WTC11 (cell line): ENCODE results near the gene FGF8. TPM values are rescaled to one million over a fixed set of nuclear protein-coding genes. Genes with fewer than 3 reads are reported as not detected.

Source experiments
- ATAC-seq: fragments of 200-7000 bp; cut with Tn5 transposase; 2 replicates; pipeline ENCODE4 v1.10.0; 2021; ENCODE audit warnings: mild to moderate bottlenecking, moderate library complexity
- CTCF ChIA-PET: fragments of 300-600 bp; sonication (Branson Sonifier 250); formaldehyde crosslinking; loops from one replicate; lab custom pipeline; 2021; ENCODE audit warnings: antibody characterized with exemption; lab: Charles Lee
- POLR2A ChIA-PET: fragments of 350-600 bp; sonication (Branson Sonifier 250); formaldehyde crosslinking; loops from one replicate; lab custom pipeline; 2021; ENCODE audit warnings: antibody characterized with exemption; lab: Charles Lee
- DNase-seq: peaks from one replicate; pipeline ENCODE4 v3.0.0; 2021; ENCODE audit warnings: low spot score
- H3K27ac Mint-ChIP-seq: 2 replicates; pipeline ENCODE4 v1.8.0; 2021; ENCODE audit warnings: mixed read lengths
- H3K27me3 Mint-ChIP-seq: 2 replicates; pipeline ENCODE4 v1.8.0; 2021; ENCODE audit warnings: low read depth, mild to moderate bottlenecking, moderate library complexity, mixed read lengths
- H3K36me3 Mint-ChIP-seq: 2 replicates; pipeline ENCODE4 v1.8.0; 2021; ENCODE audit warnings: mixed read lengths
- H3K4me1 Mint-ChIP-seq: 2 replicates; pipeline ENCODE4 v1.8.0; 2022; ENCODE audit warnings: mixed read lengths
- H3K4me3 Mint-ChIP-seq: 2 replicates; pipeline ENCODE4 v1.8.0; 2021; ENCODE audit warnings: mild to moderate bottlenecking, moderate library complexity, mixed read lengths
- H3K9me3 Mint-ChIP-seq: 2 replicates; pipeline ENCODE4 v1.8.0; 2021; ENCODE audit warnings: mixed read lengths
- ESRRA ChIP-seq: sonication (generic); formaldehyde crosslinking; IDR thresholded peaks from 2 replicates; pipeline ENCODE4 v1.8.1; 2022; ENCODE audit warnings: mild to moderate bottlenecking, missing genetic modification reagents, borderline replicate concordance
- ETV6 ChIP-seq: sonication (generic); formaldehyde crosslinking; IDR thresholded peaks from 2 replicates; pipeline ENCODE4 v1.8.1; 2022; ENCODE audit warnings: mild to moderate bottlenecking, missing genetic modification reagents
- GRHL2 ChIP-seq: fragments of 250-450 bp; sonication (Bioruptor Pico); IDR thresholded peaks from 2 replicates; pipeline ENCODE4 v1.8.0; 2022; ENCODE audit warnings: mild to moderate bottlenecking, moderate library complexity; ENCODE audit not compliant: insufficient replicate concordance, severe bottlenecking
- JUN ChIP-seq: sonication (generic); formaldehyde crosslinking; IDR thresholded peaks from 2 replicates; pipeline ENCODE4 v1.8.0; 2023; ENCODE audit warnings: mild to moderate bottlenecking, missing genetic modification reagents
- NFYB ChIP-seq: sonication (generic); formaldehyde crosslinking; conservative IDR thresholded peaks from 2 replicates; pipeline ENCODE4 v1.8.0; 2022; ENCODE audit warnings: low read depth, missing genetic modification reagents
- RORB ChIP-seq: fragments of 250-450 bp; sonication (Bioruptor Pico); IDR thresholded peaks from 2 replicates; pipeline ENCODE4 v1.9.0; 2021; ENCODE audit warnings: mild to moderate bottlenecking
- ZNF263 ChIP-seq: sonication (generic); formaldehyde crosslinking; IDR thresholded peaks from 2 replicates; pipeline ENCODE4 v1.8.1; 2022; ENCODE audit warnings: low read depth, mild to moderate bottlenecking, moderate library complexity, missing genetic modification reagents
- ZNF396 ChIP-seq: fragments of 250-450 bp; sonication (Bioruptor Pico); IDR thresholded peaks from 2 replicates; pipeline ENCODE4 v1.8.0; 2021; ENCODE audit warnings: mild to moderate bottlenecking, moderate library complexity, borderline replicate concordance
- ZNF423 ChIP-seq: fragments of 250-450 bp; sonication (Bioruptor Pico); IDR thresholded peaks from 2 replicates; pipeline ENCODE4 v2.1.2; 2022; ENCODE audit warnings: mild to moderate bottlenecking, moderate library complexity
- ZNF671 ChIP-seq: fragments of 250-450 bp; sonication (Bioruptor Pico); IDR thresholded peaks from 2 replicates; pipeline ENCODE4 v1.8.0; 2021; ENCODE audit warnings: mild to moderate bottlenecking
- total RNA-seq: library from RNA; stranded (reverse); gene quantifications from 3 replicates; pipeline ENCODE4 v1.2.3, GENCODE V29; 2021
- TF ChIP-seq, protein P1 (sequence below): sonication (generic); formaldehyde crosslinking; IDR thresholded peaks from 2 replicates; pipeline ENCODE4 v1.8.1; 2022; ENCODE audit warnings: missing genetic modification reagents, borderline replicate concordance
- TF ChIP-seq, protein P2 (sequence below): sonication (generic); formaldehyde crosslinking; IDR thresholded peaks from 2 replicates; pipeline ENCODE4 v1.8.0; 2022; ENCODE audit warnings: mild to moderate bottlenecking, missing genetic modification reagents
- TF ChIP-seq, protein P3 (sequence below): sonication (generic); formaldehyde crosslinking; IDR thresholded peaks from 2 replicates; pipeline ENCODE4 v1.8.0; 2023; ENCODE audit warnings: mild to moderate bottlenecking, missing genetic modification reagents
- TF ChIP-seq, protein P4 (sequence below): sonication (generic); formaldehyde crosslinking; IDR thresholded peaks from 2 replicates; pipeline ENCODE4 v1.8.1; 2022; ENCODE audit warnings: mild to moderate bottlenecking, missing genetic modification reagents, moderate library complexity, borderline replicate concordance
- TF ChIP-seq, protein P5 (sequence below): sonication (generic); formaldehyde crosslinking; IDR thresholded peaks from 2 replicates; pipeline ENCODE4 v1.8.1; 2023; ENCODE audit warnings: mild to moderate bottlenecking, missing genetic modification reagents, borderline replicate concordance
- TF ChIP-seq, protein P6 (sequence below): sonication (generic); formaldehyde crosslinking; conservative IDR thresholded peaks from 2 replicates; pipeline ENCODE4 v1.8.1; 2023; ENCODE audit warnings: mild to moderate bottlenecking, low read depth, missing genetic modification reagents, moderate library complexity
- TF ChIP-seq, protein P7 (sequence below): sonication (generic); formaldehyde crosslinking; IDR thresholded peaks from 2 replicates; pipeline ENCODE4 v1.8.1; 2023; ENCODE audit warnings: mild to moderate bottlenecking, moderate library complexity, missing genetic modification reagents
- TF ChIP-seq, protein P8 (sequence below): sonication (generic); formaldehyde crosslinking; IDR thresholded peaks from 2 replicates; pipeline ENCODE4 v1.8.0; 2022; ENCODE audit warnings: mild to moderate bottlenecking, missing genetic modification reagents
- TF ChIP-seq, protein P9 (sequence below): sonication (generic); formaldehyde crosslinking; conservative IDR thresholded peaks from 2 replicates; pipeline ENCODE4 v1.8.1; 2022; ENCODE audit warnings: mild to moderate bottlenecking, missing genetic modification reagents

FGF8 gene
- total RNA-seq, 1 experiment from 2014 or later: 28.9 TPM

DNA sequence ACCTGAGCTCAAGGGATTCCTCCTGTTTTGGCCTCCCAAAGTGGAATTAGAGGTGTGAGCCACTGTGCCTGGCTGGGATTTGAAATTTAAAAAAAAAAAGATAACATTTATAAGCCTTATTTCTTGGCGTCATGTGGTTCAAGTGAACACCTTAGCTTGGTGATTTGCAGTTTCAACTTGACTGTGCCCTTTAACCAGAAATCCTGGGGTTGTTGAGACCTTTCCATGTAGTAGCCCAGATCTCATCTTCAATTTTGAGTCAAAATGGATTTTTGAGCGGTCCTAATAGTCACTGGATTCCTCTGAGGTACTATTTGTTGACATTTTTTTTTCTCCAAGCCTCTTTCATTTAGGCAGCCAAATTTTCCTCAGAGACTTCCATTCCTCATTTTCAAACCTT lies 51.5 kb downstream of the FGF8 start (continued):
- TF ChIP-seq ESRRA (CRISPR knock-in tag): no peak
- TF ChIP-seq, protein P1, sequence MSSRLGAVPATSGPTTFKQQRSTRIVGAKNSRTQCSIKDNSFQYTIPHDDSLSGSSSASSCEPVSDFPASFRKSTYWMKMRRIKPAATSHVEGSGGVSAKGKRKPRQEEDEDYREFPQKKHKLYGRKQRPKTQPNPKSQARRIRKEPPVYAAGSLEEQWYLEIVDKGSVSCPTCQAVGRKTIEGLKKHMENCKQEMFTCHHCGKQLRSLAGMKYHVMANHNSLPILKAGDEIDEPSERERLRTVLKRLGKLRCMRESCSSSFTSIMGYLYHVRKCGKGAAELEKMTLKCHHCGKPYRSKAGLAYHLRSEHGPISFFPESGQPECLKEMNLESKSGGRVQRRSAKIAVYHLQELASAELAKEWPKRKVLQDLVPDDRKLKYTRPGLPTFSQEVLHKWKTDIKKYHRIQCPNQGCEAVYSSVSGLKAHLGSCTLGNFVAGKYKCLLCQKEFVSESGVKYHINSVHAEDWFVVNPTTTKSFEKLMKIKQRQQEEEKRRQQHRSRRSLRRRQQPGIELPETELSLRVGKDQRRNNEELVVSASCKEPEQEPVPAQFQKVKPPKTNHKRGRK (CRISPR knock-in tag): no peak
- no peak for TF ChIP-seq ZNF263 (CRISPR knock-in tag)
- TF ChIP-seq NFYB: no peak
- TF ChIP-seq, protein P2, sequence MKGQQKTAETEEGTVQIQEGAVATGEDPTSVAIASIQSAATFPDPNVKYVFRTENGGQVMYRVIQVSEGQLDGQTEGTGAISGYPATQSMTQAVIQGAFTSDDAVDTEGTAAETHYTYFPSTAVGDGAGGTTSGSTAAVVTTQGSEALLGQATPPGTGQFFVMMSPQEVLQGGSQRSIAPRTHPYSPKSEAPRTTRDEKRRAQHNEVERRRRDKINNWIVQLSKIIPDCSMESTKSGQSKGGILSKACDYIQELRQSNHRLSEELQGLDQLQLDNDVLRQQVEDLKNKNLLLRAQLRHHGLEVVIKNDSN (CRISPR knock-in tag): no peak
- no peak for TF ChIP-seq ETV6 (CRISPR knock-in tag)
- TF ChIP-seq, protein P3, sequence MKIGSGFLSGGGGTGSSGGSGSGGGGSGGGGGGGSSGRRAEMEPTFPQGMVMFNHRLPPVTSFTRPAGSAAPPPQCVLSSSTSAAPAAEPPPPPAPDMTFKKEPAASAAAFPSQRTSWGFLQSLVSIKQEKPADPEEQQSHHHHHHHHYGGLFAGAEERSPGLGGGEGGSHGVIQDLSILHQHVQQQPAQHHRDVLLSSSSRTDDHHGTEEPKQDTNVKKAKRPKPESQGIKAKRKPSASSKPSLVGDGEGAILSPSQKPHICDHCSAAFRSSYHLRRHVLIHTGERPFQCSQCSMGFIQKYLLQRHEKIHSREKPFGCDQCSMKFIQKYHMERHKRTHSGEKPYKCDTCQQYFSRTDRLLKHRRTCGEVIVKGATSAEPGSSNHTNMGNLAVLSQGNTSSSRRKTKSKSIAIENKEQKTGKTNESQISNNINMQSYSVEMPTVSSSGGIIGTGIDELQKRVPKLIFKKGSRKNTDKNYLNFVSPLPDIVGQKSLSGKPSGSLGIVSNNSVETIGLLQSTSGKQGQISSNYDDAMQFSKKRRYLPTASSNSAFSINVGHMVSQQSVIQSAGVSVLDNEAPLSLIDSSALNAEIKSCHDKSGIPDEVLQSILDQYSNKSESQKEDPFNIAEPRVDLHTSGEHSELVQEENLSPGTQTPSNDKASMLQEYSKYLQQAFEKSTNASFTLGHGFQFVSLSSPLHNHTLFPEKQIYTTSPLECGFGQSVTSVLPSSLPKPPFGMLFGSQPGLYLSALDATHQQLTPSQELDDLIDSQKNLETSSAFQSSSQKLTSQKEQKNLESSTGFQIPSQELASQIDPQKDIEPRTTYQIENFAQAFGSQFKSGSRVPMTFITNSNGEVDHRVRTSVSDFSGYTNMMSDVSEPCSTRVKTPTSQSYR: no peak

DNA sequence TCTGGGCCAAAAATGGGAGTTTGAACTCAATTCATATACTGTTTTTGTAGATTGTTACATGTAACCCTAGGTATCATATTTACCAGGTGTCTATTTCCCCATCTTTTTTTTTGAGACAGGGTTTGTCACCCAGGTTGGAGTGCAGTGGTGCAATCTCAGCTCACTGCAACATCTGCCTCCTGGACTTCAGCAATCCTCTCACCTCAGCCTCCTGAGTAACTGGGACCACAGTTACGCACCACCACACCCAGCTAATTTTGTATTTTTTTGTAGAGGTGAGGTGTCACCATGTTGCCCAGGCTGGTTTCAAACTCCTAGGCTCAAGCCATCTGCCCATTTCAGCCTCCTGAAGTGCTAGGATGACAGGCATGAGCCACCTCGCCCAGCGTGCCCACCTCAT lies 52.7 kb downstream of the FGF8 start:
- ATAC-seq: no peak
- Mint-ChIP-seq H3K27ac (no peak overlapping the region), H3K27me3 (no peaks in the 10 kb centered on the region; the same call in 1 of the 2 replicates), H3K4me3 (no peak overlapping the region), H3K36me3 (no peaks in the 10 kb centered on the region), H3K9me3 (no peaks in the 10 kb centered on the region), H3K4me1 (peaks cover 26% of the 10 kb centered on the region)
- ChIA-PET CTCF (interaction anchor here (0.6 kb wide), 1 partner anchor 118 kb away, joined by 4 read pairs; no protein-coding TSS in a partner anchor), POLR2A (no interaction called here)
- DNase-seq: no peak
- TF ChIP-seq ZNF396: no peak
- no peak for TF ChIP-seq GRHL2 (CRISPR knock-in tag)
- TF ChIP-seq, protein P4, sequence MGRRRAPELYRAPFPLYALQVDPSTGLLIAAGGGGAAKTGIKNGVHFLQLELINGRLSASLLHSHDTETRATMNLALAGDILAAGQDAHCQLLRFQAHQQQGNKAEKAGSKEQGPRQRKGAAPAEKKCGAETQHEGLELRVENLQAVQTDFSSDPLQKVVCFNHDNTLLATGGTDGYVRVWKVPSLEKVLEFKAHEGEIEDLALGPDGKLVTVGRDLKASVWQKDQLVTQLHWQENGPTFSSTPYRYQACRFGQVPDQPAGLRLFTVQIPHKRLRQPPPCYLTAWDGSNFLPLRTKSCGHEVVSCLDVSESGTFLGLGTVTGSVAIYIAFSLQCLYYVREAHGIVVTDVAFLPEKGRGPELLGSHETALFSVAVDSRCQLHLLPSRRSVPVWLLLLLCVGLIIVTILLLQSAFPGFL (CRISPR knock-in tag): no peak
- TF ChIP-seq, protein P5, sequence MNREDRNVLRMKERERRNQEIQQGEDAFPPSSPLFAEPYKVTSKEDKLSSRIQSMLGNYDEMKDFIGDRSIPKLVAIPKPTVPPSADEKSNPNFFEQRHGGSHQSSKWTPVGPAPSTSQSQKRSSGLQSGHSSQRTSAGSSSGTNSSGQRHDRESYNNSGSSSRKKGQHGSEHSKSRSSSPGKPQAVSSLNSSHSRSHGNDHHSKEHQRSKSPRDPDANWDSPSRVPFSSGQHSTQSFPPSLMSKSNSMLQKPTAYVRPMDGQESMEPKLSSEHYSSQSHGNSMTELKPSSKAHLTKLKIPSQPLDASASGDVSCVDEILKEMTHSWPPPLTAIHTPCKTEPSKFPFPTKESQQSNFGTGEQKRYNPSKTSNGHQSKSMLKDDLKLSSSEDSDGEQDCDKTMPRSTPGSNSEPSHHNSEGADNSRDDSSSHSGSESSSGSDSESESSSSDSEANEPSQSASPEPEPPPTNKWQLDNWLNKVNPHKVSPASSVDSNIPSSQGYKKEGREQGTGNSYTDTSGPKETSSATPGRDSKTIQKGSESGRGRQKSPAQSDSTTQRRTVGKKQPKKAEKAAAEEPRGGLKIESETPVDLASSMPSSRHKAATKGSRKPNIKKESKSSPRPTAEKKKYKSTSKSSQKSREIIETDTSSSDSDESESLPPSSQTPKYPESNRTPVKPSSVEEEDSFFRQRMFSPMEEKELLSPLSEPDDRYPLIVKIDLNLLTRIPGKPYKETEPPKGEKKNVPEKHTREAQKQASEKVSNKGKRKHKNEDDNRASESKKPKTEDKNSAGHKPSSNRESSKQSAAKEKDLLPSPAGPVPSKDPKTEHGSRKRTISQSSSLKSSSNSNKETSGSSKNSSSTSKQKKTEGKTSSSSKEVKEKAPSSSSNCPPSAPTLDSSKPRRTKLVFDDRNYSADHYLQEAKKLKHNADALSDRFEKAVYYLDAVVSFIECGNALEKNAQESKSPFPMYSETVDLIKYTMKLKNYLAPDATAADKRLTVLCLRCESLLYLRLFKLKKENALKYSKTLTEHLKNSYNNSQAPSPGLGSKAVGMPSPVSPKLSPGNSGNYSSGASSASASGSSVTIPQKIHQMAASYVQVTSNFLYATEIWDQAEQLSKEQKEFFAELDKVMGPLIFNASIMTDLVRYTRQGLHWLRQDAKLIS (CRISPR knock-in tag): no peak
- TF ChIP-seq, protein P6, sequence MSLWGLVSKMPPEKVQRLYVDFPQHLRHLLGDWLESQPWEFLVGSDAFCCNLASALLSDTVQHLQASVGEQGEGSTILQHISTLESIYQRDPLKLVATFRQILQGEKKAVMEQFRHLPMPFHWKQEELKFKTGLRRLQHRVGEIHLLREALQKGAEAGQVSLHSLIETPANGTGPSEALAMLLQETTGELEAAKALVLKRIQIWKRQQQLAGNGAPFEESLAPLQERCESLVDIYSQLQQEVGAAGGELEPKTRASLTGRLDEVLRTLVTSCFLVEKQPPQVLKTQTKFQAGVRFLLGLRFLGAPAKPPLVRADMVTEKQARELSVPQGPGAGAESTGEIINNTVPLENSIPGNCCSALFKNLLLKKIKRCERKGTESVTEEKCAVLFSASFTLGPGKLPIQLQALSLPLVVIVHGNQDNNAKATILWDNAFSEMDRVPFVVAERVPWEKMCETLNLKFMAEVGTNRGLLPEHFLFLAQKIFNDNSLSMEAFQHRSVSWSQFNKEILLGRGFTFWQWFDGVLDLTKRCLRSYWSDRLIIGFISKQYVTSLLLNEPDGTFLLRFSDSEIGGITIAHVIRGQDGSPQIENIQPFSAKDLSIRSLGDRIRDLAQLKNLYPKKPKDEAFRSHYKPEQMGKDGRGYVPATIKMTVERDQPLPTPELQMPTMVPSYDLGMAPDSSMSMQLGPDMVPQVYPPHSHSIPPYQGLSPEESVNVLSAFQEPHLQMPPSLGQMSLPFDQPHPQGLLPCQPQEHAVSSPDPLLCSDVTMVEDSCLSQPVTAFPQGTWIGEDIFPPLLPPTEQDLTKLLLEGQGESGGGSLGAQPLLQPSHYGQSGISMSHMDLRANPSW (CRISPR knock-in tag): no peak
- TF ChIP-seq, protein P7, sequence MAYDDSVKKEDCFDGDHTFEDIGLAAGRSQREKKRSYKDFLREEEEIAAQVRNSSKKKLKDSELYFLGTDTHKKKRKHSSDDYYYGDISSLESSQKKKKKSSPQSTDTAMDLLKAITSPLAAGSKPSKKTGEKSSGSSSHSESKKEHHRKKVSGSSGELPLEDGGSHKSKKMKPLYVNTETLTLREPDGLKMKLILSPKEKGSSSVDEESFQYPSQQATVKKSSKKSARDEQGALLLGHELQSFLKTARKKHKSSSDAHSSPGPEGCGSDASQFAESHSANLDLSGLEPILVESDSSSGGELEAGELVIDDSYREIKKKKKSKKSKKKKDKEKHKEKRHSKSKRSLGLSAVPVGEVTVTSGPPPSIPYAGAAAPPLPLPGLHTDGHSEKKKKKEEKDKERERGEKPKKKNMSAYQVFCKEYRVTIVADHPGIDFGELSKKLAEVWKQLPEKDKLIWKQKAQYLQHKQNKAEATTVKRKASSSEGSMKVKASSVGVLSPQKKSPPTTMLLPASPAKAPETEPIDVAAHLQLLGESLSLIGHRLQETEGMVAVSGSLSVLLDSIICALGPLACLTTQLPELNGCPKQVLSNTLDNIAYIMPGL (CRISPR knock-in tag): no peak
- TF ChIP-seq RORB: no peak
- no peak for TF ChIP-seq ZNF671 (CRISPR knock-in tag)
- TF ChIP-seq, protein P8, sequence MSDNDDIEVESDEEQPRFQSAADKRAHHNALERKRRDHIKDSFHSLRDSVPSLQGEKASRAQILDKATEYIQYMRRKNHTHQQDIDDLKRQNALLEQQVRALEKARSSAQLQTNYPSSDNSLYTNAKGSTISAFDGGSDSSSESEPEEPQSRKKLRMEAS (CRISPR knock-in tag): no peak
- TF ChIP-seq, protein P9, sequence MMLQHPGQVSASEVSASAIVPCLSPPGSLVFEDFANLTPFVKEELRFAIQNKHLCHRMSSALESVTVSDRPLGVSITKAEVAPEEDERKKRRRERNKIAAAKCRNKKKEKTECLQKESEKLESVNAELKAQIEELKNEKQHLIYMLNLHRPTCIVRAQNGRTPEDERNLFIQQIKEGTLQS (CRISPR knock-in tag): no peak
- TF ChIP-seq ZNF423 (CRISPR knock-in tag): no peak
- no peak for TF ChIP-seq JUN (CRISPR knock-in tag)
